GM18508 (cell line): ENCODE data around the gene LHX4.

ENCODE experiments used
- ATAC-seq: cut with Tn5 transposase; IDR thresholded peaks from one replicate; pipeline ENCODE4 v1.9.1; 2021; ENCODE audit warnings: moderate number of reproducible peaks; ENCODE audit not compliant: insufficient read depth, unreplicated experiment

The LHX4 gene

DNA sequence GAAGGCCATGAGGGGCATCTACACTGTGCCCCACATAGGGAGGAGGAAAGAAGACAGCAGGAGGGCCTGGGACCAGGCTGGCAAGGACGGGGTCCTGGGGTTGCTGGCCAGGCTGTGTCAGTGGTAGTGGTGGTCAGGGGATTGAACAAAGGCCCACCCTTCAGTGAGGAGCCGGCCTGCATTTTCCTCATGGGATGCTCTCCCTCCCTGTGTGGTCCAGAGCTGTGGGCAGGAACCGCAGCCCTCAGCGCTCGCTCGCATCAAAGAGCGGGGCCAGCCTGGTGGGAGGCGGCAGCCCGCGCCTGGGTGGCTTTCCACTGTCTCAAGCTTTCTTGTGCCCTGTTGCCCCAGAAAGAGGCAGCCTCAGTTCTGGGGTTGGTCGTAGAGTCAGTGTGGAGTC, 24.8 kb downstream of the LHX4 start:
- no peak for ATAC-seq

DNA sequence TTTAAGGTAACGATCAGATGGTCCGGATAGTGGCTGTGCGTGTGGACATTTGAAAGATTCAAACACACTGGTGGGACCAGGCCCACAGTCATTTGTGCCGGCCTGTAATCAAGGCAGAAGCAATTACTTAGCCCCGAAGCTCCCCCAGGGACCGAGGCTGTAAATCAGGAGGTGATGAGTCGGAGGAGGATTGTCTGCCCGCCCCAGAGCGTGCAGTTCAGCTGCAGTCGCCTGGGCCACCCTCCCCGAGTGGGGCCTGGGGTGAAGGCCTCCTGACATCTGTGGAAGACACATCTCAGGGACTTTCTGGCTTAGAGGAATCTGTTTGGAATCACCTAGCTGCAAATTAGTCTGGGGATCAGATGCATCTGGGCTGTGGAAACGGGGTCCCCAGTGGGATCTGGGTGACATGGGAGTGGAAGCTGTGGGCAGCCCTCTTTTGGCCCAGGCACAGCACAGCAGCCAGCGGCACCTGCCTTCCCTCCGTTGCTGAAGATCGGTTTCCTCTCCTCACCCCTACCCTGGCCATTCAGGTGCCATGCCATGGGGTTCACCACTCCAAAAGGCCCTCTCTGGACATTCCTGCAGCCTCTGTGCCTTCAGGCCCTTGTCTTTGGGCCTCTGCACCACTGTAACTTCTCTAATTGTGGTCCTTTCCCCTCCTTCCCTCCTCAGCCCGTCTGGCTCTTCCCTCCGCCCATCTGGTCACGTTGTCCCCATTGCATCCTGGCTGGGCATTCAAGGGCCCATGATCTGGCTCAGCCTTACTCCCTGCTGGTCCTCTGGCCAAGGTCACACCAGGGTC, 25.7 kb downstream of the LHX4 start:
- no peak for ATAC-seq

DNA sequence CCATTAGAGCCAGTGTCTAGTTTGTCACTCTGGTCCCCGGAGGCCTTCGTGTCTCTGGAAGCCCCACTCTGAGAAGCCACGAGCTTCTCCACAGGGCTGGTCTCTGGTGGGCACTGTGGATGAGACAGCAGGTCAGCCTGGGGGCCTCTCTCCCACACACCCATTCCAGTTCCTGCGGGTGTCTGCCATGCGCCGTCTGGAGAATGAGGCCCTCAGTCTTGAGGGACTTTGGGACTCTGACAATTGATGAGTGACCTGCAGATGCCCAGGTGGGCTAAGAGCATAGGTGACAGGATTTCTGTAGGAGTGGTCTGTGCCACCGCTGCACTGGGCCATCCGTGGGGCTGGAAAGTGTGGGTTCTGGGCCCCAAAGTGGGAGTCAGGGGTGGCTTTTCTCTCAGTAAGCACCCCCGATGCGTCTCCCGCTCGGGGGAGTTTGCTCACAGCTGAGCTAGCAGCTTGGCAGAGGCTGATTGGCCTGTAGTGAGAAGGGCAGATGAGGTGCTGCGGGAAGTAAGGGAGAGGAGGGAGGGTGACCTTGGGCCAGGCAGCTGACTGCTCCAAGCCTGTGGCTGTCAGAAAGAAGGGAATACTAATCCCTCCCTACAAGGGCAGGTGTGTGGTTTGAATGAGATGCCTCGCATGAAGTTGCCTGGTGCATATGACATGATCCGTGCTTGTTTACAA, 26.4 kb downstream of the LHX4 start:
- no peak for ATAC-seq

DNA sequence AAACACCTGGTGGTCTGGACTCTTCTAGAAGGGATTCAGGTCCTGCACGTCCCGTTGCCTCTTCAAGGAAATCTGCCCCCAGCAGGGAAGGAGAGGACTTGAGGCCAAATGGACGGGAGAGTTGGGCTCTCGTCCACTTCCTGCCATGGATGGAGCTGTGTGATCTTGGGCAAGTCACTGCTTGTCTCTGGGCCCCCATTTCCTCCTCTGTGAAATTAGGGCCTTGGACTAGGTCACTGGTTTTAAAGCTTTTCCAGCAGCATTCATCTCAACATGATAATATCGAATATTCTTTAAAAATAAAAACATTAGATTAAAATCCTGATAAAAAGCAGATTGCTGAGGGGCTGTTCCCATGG, 26.9 kb downstream of the LHX4 start:
- no peak for ATAC-seq

DNA sequence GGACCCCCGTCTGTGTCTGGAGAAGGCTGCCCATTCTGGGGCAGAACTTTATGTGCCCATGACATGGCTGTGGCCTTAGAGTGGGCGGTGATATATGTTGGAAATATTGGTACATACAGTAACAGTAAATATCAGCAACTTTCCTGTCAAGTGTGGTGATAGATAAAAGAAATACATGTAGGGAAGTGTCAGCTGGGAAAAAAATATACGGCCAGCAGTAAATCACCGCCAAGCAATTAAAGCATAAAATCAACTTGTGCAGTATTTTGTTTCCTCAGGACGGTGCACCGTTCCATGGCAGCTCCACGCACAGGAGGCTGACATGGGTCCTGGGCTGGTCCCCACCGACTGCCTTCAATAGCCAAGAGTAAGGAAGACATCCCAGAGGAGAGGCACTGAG, 27.4 kb downstream of the LHX4 start:
- ATAC-seq: no peak

DNA sequence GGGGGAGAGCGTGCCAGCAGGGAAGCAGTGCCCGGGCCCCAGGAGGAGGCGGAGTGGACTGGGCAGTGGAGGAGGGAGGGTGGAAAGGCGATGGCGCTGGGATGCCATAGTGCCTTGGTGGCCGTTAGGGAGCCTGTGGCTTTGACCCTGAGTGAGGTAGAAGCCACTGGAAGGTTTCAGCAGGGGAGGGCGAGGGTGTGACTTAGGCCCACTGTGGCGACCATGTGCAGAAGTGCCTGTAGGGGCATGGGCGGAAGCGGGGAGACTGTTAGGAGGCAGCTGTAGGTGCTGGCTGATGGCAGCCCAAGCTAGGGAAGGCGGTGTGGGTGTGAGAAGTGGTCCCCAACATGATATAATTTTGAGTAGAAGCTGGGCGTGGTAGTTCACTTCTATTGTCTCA, 28.2 kb downstream of the LHX4 start:
- ATAC-seq: no peak

DNA sequence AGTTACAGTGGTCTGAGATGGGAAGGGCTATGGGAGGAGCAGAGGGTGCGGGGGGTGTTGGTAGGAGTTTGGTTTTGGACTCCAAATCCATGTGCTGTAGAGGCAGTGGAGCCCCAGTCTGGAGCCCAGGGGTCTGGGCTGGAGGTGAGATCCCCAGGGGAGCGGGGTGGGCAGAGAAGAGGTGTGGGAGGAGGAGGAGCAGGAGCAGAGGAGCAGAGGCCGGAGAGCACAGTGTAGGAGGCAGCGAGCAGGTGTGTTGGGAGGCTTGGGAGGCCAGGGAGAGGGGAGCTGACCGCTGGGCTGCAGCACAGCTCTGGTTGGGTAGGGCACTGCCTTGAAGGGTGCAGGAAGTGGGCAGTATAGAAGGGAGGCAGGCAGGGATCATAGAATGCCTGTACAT, 28.9 kb downstream of the LHX4 start:
- no peak for ATAC-seq

DNA sequence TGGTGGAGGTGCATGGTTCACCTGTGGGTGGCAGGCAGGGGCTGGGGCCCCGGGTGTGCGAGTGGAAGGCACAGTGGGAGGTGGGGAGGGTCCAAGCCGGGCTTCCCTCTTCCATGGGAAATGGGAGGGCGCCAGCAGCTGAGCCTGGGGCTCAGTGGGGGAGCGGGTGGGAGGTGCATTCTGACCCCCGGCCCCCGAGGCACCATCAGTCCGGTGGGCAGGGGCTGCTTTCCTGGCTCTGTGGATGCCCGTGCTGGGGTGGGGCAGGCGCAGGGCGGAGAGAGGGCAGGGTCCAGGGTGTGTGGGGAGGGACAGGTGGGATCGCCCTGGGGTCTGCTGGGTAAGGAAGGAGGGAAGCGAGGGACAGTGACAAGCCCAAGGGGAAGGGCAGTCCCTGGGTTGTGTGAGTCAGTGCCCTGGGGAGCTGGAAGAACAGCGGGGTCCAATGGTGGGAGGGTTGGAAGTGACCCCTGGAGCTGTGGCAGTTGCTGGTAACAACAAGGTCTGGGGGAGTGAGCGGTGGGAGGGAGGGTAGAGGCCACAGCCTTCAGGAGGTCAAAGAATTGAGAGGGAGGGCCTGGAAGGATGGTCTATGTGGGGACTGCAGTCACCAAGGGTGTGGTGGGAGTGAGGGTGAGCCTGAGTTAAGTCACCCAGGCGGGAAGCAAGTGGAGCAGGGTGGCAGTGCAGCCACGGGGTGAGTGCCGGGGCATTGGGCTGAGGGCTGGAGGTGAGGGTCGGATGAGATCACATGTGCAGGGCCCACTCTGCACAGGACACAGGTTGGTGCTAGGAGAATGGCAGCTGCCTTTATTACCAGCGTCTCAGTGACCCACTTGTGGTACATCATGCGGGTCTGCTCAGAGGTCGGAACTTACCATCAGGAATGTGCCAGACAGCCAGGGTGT, 29.6 kb downstream of the LHX4 start:
- ATAC-seq: no peak

DNA sequence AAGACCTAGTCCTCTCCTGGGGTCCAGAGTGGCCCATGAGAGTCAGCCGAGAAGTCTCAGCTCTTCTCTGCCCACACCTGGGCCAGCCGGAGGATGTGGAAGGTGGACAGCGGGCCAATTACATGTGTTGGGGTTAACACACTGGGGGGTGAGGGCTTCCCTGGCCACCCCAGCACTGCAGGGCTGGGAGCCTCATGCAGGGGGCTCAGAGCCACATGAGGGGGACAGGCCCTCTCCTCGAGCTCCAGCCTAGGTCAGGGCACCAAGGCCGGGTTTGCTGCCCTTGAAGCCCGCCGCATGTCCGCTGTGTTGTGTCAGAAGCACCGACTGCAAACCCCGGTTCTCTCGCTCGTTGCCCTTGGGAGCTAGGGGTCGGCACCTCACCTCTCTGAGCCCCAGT, 30.5 kb downstream of the LHX4 start:
- no peak for ATAC-seq

DNA sequence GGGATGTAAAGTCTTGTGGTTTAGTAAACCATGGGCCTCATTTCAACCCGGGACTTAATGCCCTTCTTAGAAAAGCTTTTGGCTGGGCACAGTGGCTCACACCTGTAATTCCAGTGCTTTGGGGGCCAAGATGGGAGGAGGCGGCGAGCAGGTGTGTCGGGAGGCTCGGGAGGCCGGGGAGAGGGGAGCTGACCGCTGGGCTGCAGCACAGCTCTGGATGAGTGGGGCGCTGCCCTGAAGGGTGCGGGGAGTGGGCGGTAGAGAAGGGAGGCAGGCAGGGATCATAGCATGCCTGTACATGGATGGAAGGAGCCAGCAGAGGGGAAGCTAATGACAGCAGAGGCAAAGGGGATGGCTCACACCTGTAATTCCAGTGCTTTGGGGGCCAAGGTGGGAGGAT, 31.0 kb downstream of the LHX4 start:
- ATAC-seq: no peak

DNA sequence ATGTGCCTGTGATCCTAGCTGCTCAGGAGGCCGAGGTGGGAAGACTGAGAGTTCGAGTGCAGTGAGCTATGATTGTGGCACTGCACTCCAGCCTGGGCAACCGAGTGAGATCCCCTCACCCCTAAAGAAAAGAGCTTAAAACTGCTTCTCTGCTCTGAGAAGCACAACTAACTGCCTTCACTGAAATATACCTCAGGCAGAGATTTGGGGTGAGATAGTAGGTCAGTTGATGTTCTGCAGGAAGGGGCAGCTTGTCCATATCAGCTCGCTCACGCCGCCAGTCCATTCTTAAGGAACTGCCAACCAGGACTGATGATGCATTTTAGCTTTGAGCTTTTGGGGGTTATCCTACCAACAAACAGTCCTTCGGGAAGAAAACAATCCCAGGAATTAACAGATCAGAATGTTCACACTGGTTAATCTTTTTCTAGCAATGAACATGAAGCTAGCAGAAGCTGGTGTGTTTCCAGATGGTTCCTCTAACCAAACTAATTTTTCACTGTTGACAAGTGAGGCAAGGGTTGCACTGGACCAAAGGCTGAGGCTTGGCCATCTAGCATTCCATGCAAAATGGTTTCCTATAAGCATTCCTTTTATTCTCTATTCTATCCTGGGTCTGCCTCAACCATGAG, 31.6 kb downstream of the LHX4 start:
- ATAC-seq: no peak

DNA sequence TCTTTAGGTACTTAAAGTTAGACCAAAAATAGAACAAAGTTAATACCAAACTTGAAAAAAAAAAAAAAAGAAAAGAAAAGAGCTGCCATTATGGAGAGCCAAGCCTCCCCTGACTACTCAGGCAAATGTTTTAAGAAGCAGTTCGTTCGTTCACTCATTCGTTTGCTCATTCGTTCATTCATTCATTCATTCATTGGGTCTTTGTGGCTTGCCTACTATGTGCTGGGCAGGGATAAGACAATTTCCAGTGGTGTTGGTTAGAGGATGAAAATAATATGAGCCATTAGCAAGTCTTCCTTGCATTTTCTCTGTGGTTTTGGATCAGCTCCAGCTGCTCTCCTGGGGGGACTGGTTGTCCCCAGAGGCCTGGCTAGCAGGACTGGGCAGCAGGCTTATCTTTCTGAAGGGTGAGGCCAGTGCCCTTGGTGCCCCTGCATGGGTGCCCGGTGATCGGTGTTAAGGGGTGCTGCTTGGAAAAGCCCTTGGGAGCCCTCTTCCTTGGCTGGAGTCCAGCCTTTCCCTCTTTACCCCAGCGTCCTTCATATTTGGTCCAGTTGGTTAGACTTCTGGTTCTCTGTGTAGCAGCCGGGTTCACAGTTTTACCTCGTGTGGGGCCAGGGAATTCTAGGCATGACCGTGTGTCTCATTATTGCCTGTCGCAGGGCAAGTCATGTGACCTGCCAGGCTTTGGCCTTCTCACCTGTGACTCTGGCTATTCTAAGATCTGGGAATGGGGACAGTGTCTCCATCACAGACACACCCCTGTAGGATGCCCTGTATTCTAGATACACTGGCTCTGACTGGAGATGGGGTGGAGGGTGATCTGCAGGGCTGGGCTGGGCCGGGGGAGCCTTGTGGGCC, 32.8 kb downstream of the LHX4 start:
- no peak for ATAC-seq

DNA sequence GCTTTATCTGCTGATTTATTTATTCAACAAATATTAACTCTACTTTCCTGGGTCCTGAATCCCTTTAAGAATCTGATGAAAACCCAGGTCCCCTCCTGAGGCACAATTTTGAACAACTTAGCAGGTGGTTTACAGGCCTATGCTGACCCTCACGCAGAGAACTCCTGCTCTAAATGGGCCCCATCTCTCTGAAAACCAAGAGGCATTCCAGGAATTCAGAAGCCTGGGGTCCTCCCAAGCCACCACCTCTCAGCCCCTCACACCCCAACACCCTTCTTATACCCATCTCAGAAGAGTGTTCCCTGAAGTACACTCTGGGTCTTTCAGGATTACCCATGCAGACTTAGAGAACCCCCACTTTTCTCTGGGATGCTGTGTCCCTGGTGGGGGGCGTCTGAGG, 34.5 kb downstream of the LHX4 start:
- no peak for ATAC-seq

DNA sequence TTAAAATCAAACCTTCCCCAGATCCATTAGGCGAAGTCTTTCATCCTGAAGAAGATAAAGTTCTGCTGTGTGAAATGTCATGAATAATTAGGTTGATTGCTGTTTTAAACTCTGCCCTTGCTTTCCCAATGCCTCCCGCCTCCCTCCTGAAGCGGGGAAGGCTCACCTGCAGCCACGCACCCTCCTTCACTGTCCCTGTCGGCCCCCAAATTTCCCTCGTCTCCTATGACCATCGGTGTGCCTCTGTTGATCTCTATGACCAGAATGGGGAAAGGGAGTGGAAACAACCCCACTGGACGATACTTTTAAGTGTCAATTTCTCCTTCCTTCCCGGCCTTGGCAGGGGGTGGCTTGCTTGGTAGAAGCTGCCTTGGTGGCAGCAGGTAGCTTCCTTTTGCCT, 35.1 kb downstream of the LHX4 start:
- no peak for ATAC-seq

DNA sequence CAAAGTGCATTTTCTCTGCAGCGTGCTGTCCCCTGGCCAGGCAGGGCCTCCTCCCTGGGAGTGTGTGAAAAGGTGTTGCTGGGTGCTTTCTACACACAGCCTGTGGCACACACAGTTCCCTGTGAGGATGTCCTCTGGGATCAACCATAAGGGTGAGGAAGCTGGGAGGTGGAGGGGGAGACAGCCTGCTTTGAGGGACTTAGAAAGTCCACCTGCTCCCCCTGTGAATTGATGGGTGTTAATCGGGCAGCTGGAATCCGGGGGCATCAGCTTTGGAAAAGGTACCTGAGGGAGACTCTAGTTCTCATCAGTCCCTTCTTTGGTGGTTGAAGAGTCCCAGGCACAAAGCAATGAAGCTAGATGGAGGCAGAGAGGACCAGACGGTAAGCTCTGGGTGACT, 35.8 kb downstream of the LHX4 start:
- no peak for ATAC-seq

DNA sequence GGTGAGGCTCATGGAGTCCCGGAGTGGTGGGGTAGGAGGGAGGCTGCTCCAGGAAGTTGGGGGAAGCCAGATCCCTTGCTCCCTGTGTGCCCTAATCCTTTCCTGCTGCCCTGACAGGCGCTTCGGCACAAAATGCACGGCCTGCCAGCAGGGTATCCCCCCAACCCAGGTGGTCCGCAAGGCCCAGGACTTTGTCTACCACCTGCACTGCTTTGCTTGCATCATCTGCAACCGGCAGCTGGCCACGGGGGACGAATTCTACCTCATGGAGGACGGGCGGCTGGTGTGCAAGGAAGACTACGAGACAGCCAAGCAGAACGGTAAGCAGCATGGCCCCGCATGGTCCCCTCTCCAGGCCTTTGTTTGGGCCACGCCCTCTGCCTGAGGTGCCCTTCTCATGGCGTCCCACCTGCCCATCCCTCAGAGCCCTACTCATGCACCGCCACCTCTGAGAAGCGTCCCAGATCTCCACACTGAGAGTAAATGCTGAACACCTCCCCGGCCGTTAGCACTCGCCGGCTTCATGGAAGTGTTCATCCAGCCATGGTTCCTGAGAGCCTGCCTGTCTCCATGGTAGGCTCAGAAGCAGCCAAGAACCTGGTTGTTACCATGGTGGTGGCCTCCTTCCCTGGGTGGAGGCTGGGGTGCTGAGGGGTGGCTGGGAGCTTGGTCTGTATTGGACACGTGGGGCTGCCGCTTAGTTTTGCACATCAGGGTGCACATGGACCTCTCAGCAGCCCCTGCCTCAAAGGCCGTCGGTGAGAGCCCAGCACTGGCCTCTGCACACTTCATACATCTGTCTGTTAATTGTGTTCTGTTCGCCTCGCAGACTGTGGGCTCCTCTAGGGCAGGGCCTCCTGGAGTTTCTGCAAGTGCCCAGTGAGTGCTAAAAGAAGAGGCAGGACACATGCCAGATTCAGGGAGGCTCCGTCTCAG, 36.5 kb downstream of the LHX4 start:
- ATAC-seq: no peak

DNA sequence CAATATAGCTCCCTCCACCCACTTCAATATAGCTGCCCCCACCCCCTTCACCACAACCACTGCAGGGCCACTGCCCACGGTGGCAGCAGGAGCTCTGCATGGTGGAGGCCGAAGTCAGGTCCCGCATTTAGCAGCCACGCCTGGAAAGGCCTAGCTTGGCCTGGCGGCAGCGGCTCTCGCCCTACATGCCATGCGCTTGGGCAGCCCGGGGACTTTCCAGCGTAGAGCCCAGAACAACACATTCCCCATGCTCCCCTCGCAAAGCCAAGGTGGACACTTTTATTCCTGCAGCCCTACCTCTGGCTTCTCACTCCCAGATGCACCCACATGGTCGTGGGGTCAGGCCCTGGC, 37.1 kb downstream of the LHX4 start:
- no peak for ATAC-seq

DNA sequence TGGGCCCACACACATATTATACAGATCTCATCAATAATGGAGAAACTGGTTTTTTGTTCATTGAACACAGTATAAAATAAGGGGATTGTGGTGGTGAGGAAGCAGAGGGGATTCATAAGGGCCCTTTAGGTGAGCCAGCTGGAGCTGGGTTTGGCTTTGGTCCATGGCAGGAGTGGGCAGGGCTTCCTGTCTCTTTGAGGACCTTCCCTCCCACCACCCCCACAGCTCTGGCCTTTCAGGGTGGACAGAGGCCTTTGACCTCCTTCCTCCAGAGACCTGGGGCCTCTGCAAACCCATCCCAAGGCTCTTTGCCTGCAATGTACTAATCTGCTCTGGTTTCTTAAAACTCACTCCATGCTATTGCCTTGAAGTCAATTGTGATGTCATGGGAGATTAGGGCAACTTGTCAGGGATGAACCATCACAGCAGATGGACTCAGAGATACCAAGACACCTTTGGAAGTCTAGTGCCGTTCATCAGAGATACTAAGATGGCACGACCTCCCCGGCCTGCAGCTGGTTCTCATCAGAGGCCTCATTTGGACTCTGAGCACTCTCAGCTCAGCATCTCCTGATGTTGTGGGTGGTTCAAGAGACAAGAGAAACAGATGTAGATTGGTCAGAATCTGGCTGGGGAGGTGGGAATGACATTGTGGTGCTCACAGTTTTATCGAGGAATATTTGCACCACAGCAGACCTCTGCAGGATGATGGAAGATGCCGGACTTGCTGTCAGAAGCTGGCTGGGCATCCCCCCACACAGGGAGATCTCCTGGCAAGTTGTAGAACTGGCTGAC, 37.9 kb downstream of the LHX4 start:
- no peak for ATAC-seq
